ENCODE measurements around the gene DCUN1D4. TPM values are rescaled to one million over a fixed set of nuclear protein-coding genes. Genes with fewer than 3 reads are reported as not detected.

The DCUN1D4 gene
- total RNA-seq, 1 experiment from 2014 or later, result 78.6 TPM

GRCh38 chr4:51859476-51860031 is 16.6 kb downstream of the DCUN1D4 start:
- H3K9me3 ChIP-seq (ENCODE audit: low read length), result no peaks in the 10 kb centered on the region
- no peak overlapping the region for H3K27ac ChIP-seq (ENCODE audit: low read length)
- no peak for DNase-seq
- H3K9ac ChIP-seq (ENCODE audit: low read length), result no peak overlapping the region
- H2AFZ ChIP-seq (ENCODE audit: low read length), result no peak overlapping the region
- H3K79me2 ChIP-seq (ENCODE audit: low read length), result peaks cover 100% of the 10 kb centered on the region
- H3K27me3 ChIP-seq (ENCODE audit: low read length), result no peaks in the 10 kb centered on the region
- H3K9me2 ChIP-seq (replicated peaks; ENCODE audit: insufficient read depth, low read length), result no peaks in the 10 kb centered on the region
- peaks cover 27% of the 10 kb centered on the region for H3K36me3 ChIP-seq (ENCODE audit: insufficient read depth, low read length)
- H3K4me1 ChIP-seq (ENCODE audit: low read length), result peaks cover 53% of the 10 kb centered on the region
- H4K20me1 ChIP-seq (ENCODE audit: insufficient read depth, low read depth, low read length), result no peaks in the 10 kb centered on the region
- H3K4me2 ChIP-seq (ENCODE audit: low read depth, low read length, poor library complexity, severe bottlenecking), result no peak overlapping the region
- no peak overlapping the region for H3K4me3 ChIP-seq (ENCODE audit: low read length)

GRCh38 chr4:51862199-51862598 is 19.2 kb downstream of the DCUN1D4 start:
- Histone ChIP-seq H3K9me2 (replicated peaks; ENCODE audit: insufficient read depth, low read length) (no peaks in the 10 kb centered on the region), H3K27ac (ENCODE audit: low read length) (no peak overlapping the region)

GRCh38 chr4:51862781-51863180 is 19.8 kb downstream of the DCUN1D4 start:
- Histone ChIP-seq H3K36me3 (ENCODE audit: insufficient read depth, low read length) (peaks cover 39% of the 10 kb centered on the region), H3K9me3 (ENCODE audit: low read length) (no peaks in the 10 kb centered on the region), H3K27me3 (ENCODE audit: low read length) (no peaks in the 10 kb centered on the region), H3K79me2 (ENCODE audit: low read length) (peaks cover 97% of the 10 kb centered on the region), H3K4me1 (ENCODE audit: low read length) (peaks cover 28% of the 10 kb centered on the region), H3K4me3 (ENCODE audit: low read length) (no peak overlapping the region), H3K9me2 (replicated peaks; ENCODE audit: insufficient read depth, low read length) (no peaks in the 10 kb centered on the region), H3K9ac (ENCODE audit: low read length) (no peak overlapping the region), H2AFZ (ENCODE audit: low read length) (no peak overlapping the region), H4K20me1 (ENCODE audit: insufficient read depth, low read depth, low read length) (no peaks in the 10 kb centered on the region), H3K4me2 (ENCODE audit: low read depth, low read length, poor library complexity, severe bottlenecking) (no peak overlapping the region), H3K27ac (ENCODE audit: low read length) (no peak overlapping the region)
- no peak for DNase-seq

More at GRCh38 chr4:51862199-51862598, 19.2 kb downstream of the DCUN1D4 start:
- Histone ChIP-seq H4K20me1 (ENCODE audit: insufficient read depth, low read depth, low read length) (no peaks in the 10 kb centered on the region), H3K79me2 (ENCODE audit: low read length) (peaks cover 98% of the 10 kb centered on the region), H3K27me3 (ENCODE audit: low read length) (no peaks in the 10 kb centered on the region), H3K4me3 (ENCODE audit: low read length) (no peak overlapping the region), H3K9ac (ENCODE audit: low read length) (no peak overlapping the region), H3K4me1 (ENCODE audit: low read length) (peaks cover 34% of the 10 kb centered on the region), H3K36me3 (ENCODE audit: insufficient read depth, low read length) (peaks cover 44% of the 10 kb centered on the region), H3K9me3 (ENCODE audit: low read length) (no peaks in the 10 kb centered on the region), H2AFZ (ENCODE audit: low read length) (no peak overlapping the region), H3K4me2 (ENCODE audit: low read depth, low read length, poor library complexity, severe bottlenecking) (no peak overlapping the region)
- DNase-seq, result no peak

- Histone ChIP-seq H2AFZ (ENCODE audit: low read length) (no peak overlapping the region), H3K4me1 (ENCODE audit: low read length) (peaks cover 22% of the 10 kb centered on the region), H3K27me3 (ENCODE audit: low read length) (no peaks in the 10 kb centered on the region), H3K4me3 (ENCODE audit: low read length) (no peak overlapping the region), H4K20me1 (ENCODE audit: insufficient read depth, low read depth, low read length) (no peaks in the 10 kb centered on the region), H3K27ac (ENCODE audit: low read length) (no peak overlapping the region), H3K79me2 (ENCODE audit: low read length) (peaks cover 84% of the 10 kb centered on the region), H3K9me3 (ENCODE audit: low read length) (no peaks in the 10 kb centered on the region), H3K9ac (ENCODE audit: low read length) (no peak overlapping the region), H3K9me2 (replicated peaks; ENCODE audit: insufficient read depth, low read length) (no peaks in the 10 kb centered on the region), H3K4me2 (ENCODE audit: low read depth, low read length, poor library complexity, severe bottlenecking) (no peak overlapping the region), H3K36me3 (ENCODE audit: insufficient read depth, low read length) (peaks cover 43% of the 10 kb centered on the region)
- no peak for DNase-seq
Observed at GRCh38 chr4:51865717-51866116, 22.8 kb downstream of the DCUN1D4 start.

- DNase-seq, result no peak
- Histone ChIP-seq H3K9ac (ENCODE audit: low read length) (no peak overlapping the region), H3K4me1 (ENCODE audit: low read length) (peaks cover 22% of the 10 kb centered on the region), H3K9me3 (ENCODE audit: low read length) (no peaks in the 10 kb centered on the region), H3K36me3 (ENCODE audit: insufficient read depth, low read length) (peaks cover 49% of the 10 kb centered on the region), H2AFZ (ENCODE audit: low read length) (no peak overlapping the region), H3K4me2 (ENCODE audit: low read depth, low read length, poor library complexity, severe bottlenecking) (no peak overlapping the region), H3K9me2 (replicated peaks; ENCODE audit: insufficient read depth, low read length) (no peaks in the 10 kb centered on the region), H3K4me3 (ENCODE audit: low read length) (no peak overlapping the region), H3K27me3 (ENCODE audit: low read length) (no peaks in the 10 kb centered on the region), H3K79me2 (ENCODE audit: low read length) (peaks cover 84% of the 10 kb centered on the region), H3K27ac (ENCODE audit: low read length) (no peak overlapping the region), H4K20me1 (ENCODE audit: insufficient read depth, low read depth, low read length) (no peaks in the 10 kb centered on the region)
Observed at GRCh38 chr4:51866835-51867234, 23.9 kb downstream of the DCUN1D4 start.

DNA sequence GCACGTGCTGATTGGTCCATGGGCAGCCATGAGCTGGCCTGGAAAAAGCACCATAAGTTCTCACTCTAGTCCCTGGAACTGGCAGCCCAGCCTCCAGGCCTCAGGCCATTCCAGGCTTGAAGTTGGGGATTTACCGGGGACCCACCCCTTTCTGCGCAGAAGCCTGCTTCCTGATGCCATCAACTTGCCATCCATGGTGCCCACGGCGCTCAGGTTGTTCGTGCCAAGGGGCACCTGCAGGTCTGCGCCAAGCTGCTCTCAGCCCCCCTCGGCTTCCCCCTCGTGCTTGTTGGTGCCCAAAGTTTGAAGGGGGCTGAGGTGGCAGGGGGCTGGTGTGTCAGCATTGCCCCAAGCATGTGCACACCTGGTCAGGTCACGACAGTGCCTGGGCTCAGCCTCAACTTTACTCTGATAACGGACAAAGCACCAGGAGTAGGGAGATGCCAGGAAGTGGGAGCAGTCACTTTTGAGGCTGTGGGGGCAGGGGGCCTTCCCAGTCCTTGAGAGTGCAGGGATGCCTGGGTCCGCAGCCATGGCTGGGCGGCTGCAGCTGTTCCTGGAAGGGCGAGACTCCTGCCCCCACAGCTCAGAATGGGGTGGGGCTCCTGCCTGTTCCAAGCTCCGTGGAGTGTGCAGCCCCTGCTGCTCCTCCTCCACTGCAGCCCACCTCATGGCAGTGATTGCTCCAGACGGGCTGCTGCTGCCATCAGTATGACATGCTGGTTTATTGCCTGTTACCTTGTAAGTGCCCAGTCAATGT is 24.9 kb downstream of the DCUN1D4 start:
- DNase-seq, result no peak
- Histone ChIP-seq H3K79me2 (ENCODE audit: low read length) (peaks cover 82% of the 10 kb centered on the region), H3K4me1 (ENCODE audit: low read length) (peaks cover 22% of the 10 kb centered on the region), H3K9me2 (replicated peaks; ENCODE audit: insufficient read depth, low read length) (no peaks in the 10 kb centered on the region), H3K4me2 (ENCODE audit: low read depth, low read length, poor library complexity, severe bottlenecking) (no peak overlapping the region), H3K9ac (ENCODE audit: low read length) (no peak overlapping the region), H3K4me3 (ENCODE audit: low read length) (no peak overlapping the region), H2AFZ (ENCODE audit: low read length) (no peak overlapping the region), H3K27ac (ENCODE audit: low read length) (no peak overlapping the region), H4K20me1 (ENCODE audit: insufficient read depth, low read depth, low read length) (no peaks in the 10 kb centered on the region), H3K36me3 (ENCODE audit: insufficient read depth, low read length) (peaks cover 55% of the 10 kb centered on the region), H3K9me3 (ENCODE audit: low read length) (no peaks in the 10 kb centered on the region), H3K27me3 (ENCODE audit: low read length) (no peaks in the 10 kb centered on the region)

- Histone ChIP-seq H3K79me2 (ENCODE audit: low read length) (peaks cover 82% of the 10 kb centered on the region), H2AFZ (ENCODE audit: low read length) (no peak overlapping the region), H3K4me2 (ENCODE audit: low read depth, low read length, poor library complexity, severe bottlenecking) (no peak overlapping the region), H3K4me1 (ENCODE audit: low read length) (peaks cover 22% of the 10 kb centered on the region), H3K27ac (ENCODE audit: low read length) (no peak overlapping the region), H3K27me3 (ENCODE audit: low read length) (no peaks in the 10 kb centered on the region), H3K9ac (ENCODE audit: low read length) (no peak overlapping the region), H3K9me3 (ENCODE audit: low read length) (no peaks in the 10 kb centered on the region), H3K9me2 (replicated peaks; ENCODE audit: insufficient read depth, low read length) (no peaks in the 10 kb centered on the region), H3K36me3 (ENCODE audit: insufficient read depth, low read length) (peaks cover 56% of the 10 kb centered on the region), H4K20me1 (ENCODE audit: insufficient read depth, low read depth, low read length) (no peaks in the 10 kb centered on the region), H3K4me3 (ENCODE audit: low read length) (no peak overlapping the region)
- no peak for DNase-seq
Observed at GRCh38 chr4:51868449-51868847, 25.5 kb downstream of the DCUN1D4 start.

DNA sequence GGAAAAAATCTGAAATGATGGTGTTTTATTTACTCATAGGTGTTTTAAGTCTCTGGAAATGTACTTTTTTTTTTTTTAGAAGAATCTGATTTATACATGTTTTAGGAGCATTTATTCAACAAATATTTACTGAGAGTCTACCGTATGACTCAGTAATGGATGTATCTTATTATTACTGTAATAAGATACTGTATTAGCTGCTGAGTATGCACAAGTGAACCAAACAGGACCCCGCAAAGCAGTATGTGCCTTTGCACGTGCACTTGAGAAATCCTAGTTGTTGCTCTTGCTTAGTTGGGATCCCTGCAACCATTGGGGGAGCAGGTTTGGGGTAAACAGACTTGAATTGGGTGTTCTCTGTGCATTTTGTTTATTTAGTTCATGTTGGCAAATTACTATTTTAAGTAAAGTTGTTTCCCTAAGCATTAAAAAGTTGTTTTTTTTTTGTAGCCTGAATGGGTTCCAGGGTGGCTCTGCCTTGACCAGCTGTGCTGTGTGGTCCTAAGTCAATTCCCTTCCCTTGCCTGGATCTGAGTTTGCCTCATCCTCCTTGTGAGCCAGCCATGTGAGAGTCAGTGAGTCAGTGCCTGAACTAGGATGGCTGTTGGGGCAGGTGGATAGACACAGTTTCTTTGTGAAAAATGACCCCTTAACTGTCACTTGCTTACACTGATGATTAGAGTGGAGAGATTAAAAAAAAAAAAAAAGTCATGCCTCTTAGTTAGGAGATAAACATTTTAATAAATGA is 27.7 kb downstream of the DCUN1D4 start:
- H3K27ac ChIP-seq (ENCODE audit: low read length), result no peak overlapping the region
- no peak overlapping the region for H3K9ac ChIP-seq (ENCODE audit: low read length)
- H2AFZ ChIP-seq (ENCODE audit: low read length), result no peak overlapping the region
- no peaks in the 10 kb centered on the region for H3K27me3 ChIP-seq (ENCODE audit: low read length)
- no peaks in the 10 kb centered on the region for H4K20me1 ChIP-seq (ENCODE audit: insufficient read depth, low read depth, low read length)
- no peak overlapping the region for H3K4me3 ChIP-seq (ENCODE audit: low read length)
- H3K9me3 ChIP-seq (ENCODE audit: low read length), result no peaks in the 10 kb centered on the region
- H3K79me2 ChIP-seq (ENCODE audit: low read length), result peaks cover 77% of the 10 kb centered on the region
- DNase-seq, result no peak
- no peak overlapping the region for H3K4me2 ChIP-seq (ENCODE audit: low read depth, low read length, poor library complexity, severe bottlenecking)
- H3K36me3 ChIP-seq (ENCODE audit: insufficient read depth, low read length), result peaks cover 56% of the 10 kb centered on the region
- H3K4me1 ChIP-seq (ENCODE audit: low read length), result peaks cover 18% of the 10 kb centered on the region
- no peaks in the 10 kb centered on the region for H3K9me2 ChIP-seq (replicated peaks; ENCODE audit: insufficient read depth, low read length)
